ENCODE data around the gene SOX30. TPM values are rescaled to one million over a fixed set of nuclear protein-coding genes. Genes with fewer than 3 reads are reported as not detected.
A peak's percentile ranks its signal among the peaks of the same experiment; 100 is the strongest.

The SOX30 gene
- total RNA-seq, 6 experiments from 2014 or later = 0.09 to 0.19 (median 0.12) TPM; not detected in 2

DNA sequence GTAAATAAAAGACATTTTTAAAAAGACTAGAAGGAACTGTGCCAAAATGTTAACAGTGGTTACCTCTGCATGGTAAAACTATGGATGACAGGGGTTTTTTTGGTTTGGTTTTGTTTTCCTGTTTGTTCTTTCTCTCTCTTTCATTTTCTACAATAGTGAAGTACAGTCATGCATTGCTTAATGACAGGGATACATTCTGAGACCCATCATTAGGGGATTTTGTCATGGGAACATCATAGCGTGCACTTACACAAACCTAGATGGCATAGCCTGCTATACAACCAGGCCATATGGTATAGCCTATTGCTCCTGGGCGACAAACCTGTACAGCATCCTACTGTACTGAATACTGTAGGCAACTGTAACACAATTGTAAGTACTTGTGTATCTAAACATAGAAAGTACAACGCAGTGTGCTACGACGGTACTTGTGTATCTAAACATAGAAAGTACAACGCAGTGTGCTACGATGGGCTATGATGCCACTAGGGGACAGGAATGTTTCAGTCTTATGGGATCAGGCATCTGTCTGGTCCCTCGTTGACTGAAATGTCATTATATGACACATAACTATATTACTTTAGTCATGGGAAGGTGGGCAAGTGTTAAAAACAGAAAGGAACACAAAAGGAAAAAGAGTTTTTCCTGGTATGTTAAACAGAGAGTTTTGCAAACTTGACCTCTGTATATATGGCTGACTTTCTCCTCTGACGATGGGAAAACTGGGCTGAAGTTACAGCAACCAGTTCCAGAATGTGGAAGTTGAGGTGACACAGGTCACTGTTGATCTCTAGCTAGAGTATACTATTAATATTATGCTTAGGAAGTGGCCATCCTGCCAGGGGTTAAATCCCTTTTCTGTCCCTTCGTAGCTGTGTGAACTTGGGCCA lies 69.3 kb downstream of the SOX30 start:
- Mint-ChIP-seq H3K27me3 (ENCODE audit: insufficient read depth) (no peaks in the 10 kb centered on the region), H3K9me3 (no peaks in the 10 kb centered on the region), H3K4me3 (no peak overlapping the region), H3K4me1 (ENCODE audit: low read depth) (peaks cover 17% of the 10 kb centered on the region), H3K36me3 (ENCODE audit: low read depth) (no peaks in the 10 kb centered on the region), H3K27ac (no peak overlapping the region)
- TF ChIP-seq, protein P1, sequence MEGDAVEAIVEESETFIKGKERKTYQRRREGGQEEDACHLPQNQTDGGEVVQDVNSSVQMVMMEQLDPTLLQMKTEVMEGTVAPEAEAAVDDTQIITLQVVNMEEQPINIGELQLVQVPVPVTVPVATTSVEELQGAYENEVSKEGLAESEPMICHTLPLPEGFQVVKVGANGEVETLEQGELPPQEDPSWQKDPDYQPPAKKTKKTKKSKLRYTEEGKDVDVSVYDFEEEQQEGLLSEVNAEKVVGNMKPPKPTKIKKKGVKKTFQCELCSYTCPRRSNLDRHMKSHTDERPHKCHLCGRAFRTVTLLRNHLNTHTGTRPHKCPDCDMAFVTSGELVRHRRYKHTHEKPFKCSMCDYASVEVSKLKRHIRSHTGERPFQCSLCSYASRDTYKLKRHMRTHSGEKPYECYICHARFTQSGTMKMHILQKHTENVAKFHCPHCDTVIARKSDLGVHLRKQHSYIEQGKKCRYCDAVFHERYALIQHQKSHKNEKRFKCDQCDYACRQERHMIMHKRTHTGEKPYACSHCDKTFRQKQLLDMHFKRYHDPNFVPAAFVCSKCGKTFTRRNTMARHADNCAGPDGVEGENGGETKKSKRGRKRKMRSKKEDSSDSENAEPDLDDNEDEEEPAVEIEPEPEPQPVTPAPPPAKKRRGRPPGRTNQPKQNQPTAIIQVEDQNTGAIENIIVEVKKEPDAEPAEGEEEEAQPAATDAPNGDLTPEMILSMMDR (IDR thresholded peaks at IDR 0.05) = no peak
- DNase-seq = no peak

DNA sequence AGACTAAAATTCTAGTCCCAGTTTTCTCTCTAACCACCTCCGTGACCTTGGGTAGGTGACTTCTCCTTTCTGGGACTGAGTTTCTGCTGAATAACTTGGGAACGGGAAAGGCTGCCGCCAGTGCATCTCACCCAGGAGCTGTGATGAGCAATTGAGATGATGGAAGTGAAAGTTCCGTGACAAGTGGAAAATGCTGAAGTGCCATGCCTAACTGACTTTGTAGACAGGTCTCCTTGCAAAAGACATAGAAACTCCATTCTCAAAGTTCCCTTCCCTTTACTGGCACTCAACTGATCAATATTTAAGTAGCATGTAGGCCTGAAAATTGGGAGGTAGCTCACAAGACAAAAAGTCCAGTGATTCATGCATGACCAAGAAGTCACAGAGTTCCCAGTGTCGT lies 70.3 kb downstream of the SOX30 start:
- no peak overlapping the region for H3K4me3 Mint-ChIP-seq
- no peak overlapping the region for H3K27ac Mint-ChIP-seq
- H3K9me3 Mint-ChIP-seq = no peaks in the 10 kb centered on the region
- H3K27me3 Mint-ChIP-seq (ENCODE audit: insufficient read depth) = no peaks in the 10 kb centered on the region
- TF ChIP-seq, protein P1 (IDR thresholded peaks at IDR 0.05) = no peak
- H3K36me3 Mint-ChIP-seq (ENCODE audit: low read depth) = no peaks in the 10 kb centered on the region
- peaks cover 27% of the 10 kb centered on the region for H3K4me1 Mint-ChIP-seq (ENCODE audit: low read depth)
- DNase-seq = no peak

DNA sequence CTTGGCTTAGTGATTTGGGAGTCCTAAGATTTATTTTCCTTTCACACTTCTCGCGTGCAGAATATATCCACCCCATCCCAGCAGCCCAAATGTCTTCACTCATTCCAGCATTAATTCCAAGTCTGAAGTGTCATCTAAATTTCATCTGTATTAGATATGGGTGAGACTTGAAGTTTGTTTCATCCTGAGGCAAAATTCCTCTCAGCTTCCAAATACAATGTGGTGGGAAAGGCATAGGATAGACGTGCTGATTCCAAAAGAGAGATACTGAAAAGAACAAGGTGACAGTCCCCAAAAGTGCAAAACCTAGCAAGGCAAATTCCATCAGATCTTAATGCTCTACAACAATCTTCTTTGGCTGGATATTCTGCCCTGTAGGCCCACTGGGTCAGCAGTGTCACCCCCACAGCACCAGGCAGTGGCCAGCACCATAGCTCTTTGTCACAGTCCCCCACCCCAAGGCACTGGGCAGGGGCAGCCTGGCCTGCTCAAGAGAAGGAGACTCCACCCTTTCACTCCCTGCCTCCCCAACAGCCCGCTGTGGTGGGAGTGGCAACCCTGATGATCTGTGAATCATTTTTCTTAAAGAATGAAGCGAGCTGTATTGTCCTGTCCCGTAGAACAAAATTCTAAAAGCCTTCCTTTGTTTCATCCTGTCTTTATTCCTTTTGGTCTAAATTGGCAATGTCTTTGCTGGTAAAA lies 74.0 kb downstream of the SOX30 start:
- no peaks in the 10 kb centered on the region; the same call in 1 of the 2 replicates for H3K27me3 Mint-ChIP-seq (ENCODE audit: insufficient read depth)
- no peak overlapping the region for H3K4me3 Mint-ChIP-seq
- H3K9me3 Mint-ChIP-seq = no peaks in the 10 kb centered on the region
- TF ChIP-seq, protein P1 (IDR thresholded peaks at IDR 0.05) = no peak
- no peak for DNase-seq
- no peak overlapping the region for H3K27ac Mint-ChIP-seq
- peaks cover 10% of the 10 kb centered on the region for H3K36me3 Mint-ChIP-seq (ENCODE audit: low read depth)
- peaks cover 49% of the 10 kb centered on the region for H3K4me1 Mint-ChIP-seq (ENCODE audit: low read depth)

DNA sequence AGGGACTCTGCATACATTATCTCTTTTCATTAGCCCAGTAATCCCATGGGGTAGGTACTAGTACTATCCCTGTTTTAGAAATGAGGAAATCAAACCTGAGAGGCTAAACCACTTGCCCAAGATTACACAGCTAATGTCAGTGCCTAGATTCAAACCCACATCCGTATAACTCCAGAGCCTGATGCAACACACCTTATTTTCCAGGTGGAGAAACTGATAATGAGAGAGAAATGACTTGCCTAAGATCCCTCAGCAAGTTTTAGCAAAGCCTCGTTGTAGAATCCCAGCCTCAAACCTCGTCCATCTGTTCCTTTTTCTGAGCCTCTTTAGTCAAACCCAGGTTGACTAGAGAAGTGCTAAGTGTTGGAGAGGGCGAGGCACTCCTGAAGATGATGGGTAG lies 75.6 kb downstream of the SOX30 start:
- peak overlapping the region; percentile 78; the same call in 1 of the 2 replicates for H3K27ac Mint-ChIP-seq
- peaks cover 17% of the 10 kb centered on the region for H3K36me3 Mint-ChIP-seq (ENCODE audit: low read depth)
- H3K27me3 Mint-ChIP-seq (ENCODE audit: insufficient read depth) = no peaks in the 10 kb centered on the region; the same call in 1 of the 2 replicates
- H3K9me3 Mint-ChIP-seq = no peaks in the 10 kb centered on the region
- DNase-seq = no peak
- TF ChIP-seq, protein P1 (IDR thresholded peaks at IDR 0.05) = no peak
- peaks cover 56% of the 10 kb centered on the region for H3K4me1 Mint-ChIP-seq (ENCODE audit: low read depth)
- peak overlapping the region; percentile 98 for H3K4me3 Mint-ChIP-seq

Other genes starting within 250 kb of the SOX30 start
- under 1 TPM; 0.14 to 0.38 (median 0.22) TPM for gene NIPAL4, start 192.2 kb downstream of the SOX30 start, total RNA-seq (2021; fragmentation: NEBNext Ultra II Directional; extraction: Animal tissue kit (Norgen Biotek cat#: 25700))
- 100 to 1,000 TPM in 2 of 6 experiments, 10 to 100 TPM in 4; 75.4 to 152 (median 83.2) TPM for gene ADAM19, start 76.7 kb downstream of the SOX30 start, total RNA-seq (2021; fragmentation: NEBNext Ultra II Directional; extraction: Animal tissue kit (Norgen Biotek cat#: 25700))
- not detected for gene C5orf52, start 19.1 kb upstream of the SOX30 start, total RNA-seq (2021; fragmentation: NEBNext Ultra II Directional; extraction: Animal tissue kit (Norgen Biotek cat#: 25700))
- gene THG1L, start 79.0 kb upstream of the SOX30 start, total RNA-seq (2021; fragmentation: NEBNext Ultra II Directional; extraction: Animal tissue kit (Norgen Biotek cat#: 25700)) = 10 to 100 TPM; 13.2 to 16.1 (median 13.5) TPM
- 1 to 10 TPM; 2.0 to 2.9 (median 2.2) TPM for gene LSM11, start 91.3 kb upstream of the SOX30 start, total RNA-seq (2021; fragmentation: NEBNext Ultra II Directional; extraction: Animal tissue kit (Norgen Biotek cat#: 25700))
- 10 to 100 TPM; 80.7 to 90.3 (median 85.5) TPM for gene CLINT1, start 206.7 kb upstream of the SOX30 start, total RNA-seq (2021; fragmentation: NEBNext Ultra II Directional; extraction: Animal tissue kit (Norgen Biotek cat#: 25700))